ENCODE measurements around the gene GAA. TPM values are rescaled to one million over a fixed set of nuclear protein-coding genes. Genes with fewer than 3 reads are reported as not detected.
A peak's percentile ranks its signal among the peaks of the same experiment; 100 is the strongest.

Gene GAA
- total and polyA plus RNA-seq, 2 of the 13 experiments (the other 11 are each of a cell fraction or from before 2014, with no cell fraction given) = 21.6 to 36.4 TPM

DNA sequence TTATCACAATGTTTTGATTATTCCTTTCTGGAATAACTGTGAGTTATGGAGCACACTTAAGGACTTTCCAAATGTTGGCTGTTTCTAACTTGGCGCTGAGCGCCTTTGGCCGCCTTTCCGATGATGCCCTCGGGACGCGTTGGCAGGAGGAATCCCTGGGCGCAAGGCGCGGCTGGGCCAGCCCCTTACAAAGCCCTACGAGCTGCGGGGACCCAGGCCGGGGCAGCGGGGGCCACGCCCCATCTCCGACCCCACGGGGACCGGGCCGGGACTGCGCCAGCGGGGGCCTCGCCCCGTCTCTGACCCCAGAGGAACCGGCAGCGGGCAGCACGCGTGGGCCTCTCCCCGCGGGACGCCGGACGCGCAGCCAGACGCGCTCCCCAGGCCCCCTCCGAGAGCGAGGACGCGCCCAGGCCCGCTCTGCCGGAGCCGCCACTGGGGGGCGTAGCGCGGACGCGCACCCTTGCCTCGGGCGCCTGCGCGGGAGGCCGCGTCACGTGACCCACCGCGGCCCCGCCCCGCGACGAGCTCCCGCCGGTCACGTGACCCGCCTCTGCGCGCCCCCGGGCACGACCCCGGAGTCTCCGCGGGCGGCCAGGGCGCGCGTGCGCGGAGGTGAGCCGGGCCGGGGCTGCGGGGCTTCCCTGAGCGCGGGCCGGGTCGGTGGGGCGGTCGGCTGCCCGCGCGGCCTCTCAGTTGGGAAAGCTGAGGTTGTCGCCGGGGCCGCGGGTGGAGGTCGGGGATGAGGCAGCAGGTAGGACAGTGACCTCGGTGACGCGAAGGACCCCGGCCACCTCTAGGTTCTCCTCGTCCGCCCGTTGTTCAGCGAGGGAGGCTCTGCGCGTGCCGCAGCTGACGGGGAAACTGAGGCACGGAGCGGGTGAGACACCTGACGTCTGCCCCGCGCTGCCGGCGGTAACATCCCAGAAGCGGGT is at the start of gene GAA (continued):
- TF ChIP-seq PAWR (CRISPR knock-in tag; IDR thresholded peaks at IDR 0.05; ENCODE audit: borderline replicate concordance) (no peak), ZNF773 (CRISPR knock-in tag; IDR thresholded peaks at IDR 0.05; ENCODE audit: borderline replicate concordance) (no peak; the same call in 1 of the 2 replicates), ZNF350 (CRISPR knock-in tag; IDR thresholded peaks at IDR 0.05; ENCODE audit: borderline replicate concordance, low read depth) (no peak), ARNT2 (CRISPR knock-in tag; IDR thresholded peaks at IDR 0.05; ENCODE audit: low read depth) (peak; percentile 71; the same call in 1 of the 2 replicates), HES4 (CRISPR knock-in tag; IDR thresholded peaks at IDR 0.05; ENCODE audit: borderline replicate concordance) (peak; percentile 87), ZNF20 (CRISPR knock-in tag; IDR thresholded peaks at IDR 0.05) (no peak), SOX6 (IDR thresholded peaks at IDR 0.05) (no peak), SOX6 (CRISPR knock-in tag; IDR thresholded peaks at IDR 0.05) (peak; percentile 36; the same call in 1 of the 2 replicates), XRCC5 (optimal IDR thresholded peaks at IDR 0.05; ENCODE audit: low read length) (peak; percentile 82), ZNF816 (CRISPR knock-in tag; IDR thresholded peaks at IDR 0.05; ENCODE audit: borderline replicate concordance) (peak; percentile 62; the same call in 1 of the 2 replicates), ARHGAP35 (CRISPR knock-in tag; IDR thresholded peaks at IDR 0.05; ENCODE audit: borderline replicate concordance) (peak; percentile 84), POLR2A (IDR thresholded peaks at IDR 0.05; ENCODE audit: insufficient read depth in 1 of 2, low read depth in 2 of 2, low read length in 2 of 2) (peak in 1 of 2 experiments; percentile 82; a peak in 3 of 4 replicates), ZFP41 (CRISPR knock-in tag; IDR thresholded peaks at IDR 0.05; ENCODE audit: borderline replicate concordance) (no peak), IRF2 (CRISPR knock-in tag; IDR thresholded peaks at IDR 0.05) (peak; percentile 29; the same call in 1 of the 2 replicates), LCORL (IDR thresholded peaks at IDR 0.05) (no peak), LCORL (CRISPR knock-in tag; IDR thresholded peaks at IDR 0.05) (peak; percentile 56), ZNF567 (CRISPR knock-in tag; IDR thresholded peaks at IDR 0.05; ENCODE audit: borderline replicate concordance) (peak; percentile 66; the same call in 1 of the 2 replicates), SP5 (CRISPR knock-in tag; IDR thresholded peaks at IDR 0.05; ENCODE audit: borderline replicate concordance, low read depth) (peak; percentile 45), ZNF232 (CRISPR knock-in tag; IDR thresholded peaks at IDR 0.05; ENCODE audit: borderline replicate concordance) (no peak), HNRNPLL (IDR thresholded peaks at IDR 0.05; ENCODE audit: low read depth, low read length, poor library complexity, severe bottlenecking) (peak; percentile 65), SIN3B (IDR thresholded peaks at IDR 0.05; ENCODE audit: low read length) (peak; percentile 31; the same call in 1 of the 2 replicates)
- TF ChIP-seq, protein P1, sequence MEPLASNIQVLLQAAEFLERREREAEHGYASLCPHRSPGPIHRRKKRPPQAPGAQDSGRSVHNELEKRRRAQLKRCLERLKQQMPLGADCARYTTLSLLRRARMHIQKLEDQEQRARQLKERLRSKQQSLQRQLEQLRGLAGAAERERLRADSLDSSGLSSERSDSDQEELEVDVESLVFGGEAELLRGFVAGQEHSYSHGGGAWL (CRISPR knock-in tag; IDR thresholded peaks at IDR 0.05) = peak; percentile 35; the same call in 1 of the 2 replicates
- TF ChIP-seq, protein P2, sequence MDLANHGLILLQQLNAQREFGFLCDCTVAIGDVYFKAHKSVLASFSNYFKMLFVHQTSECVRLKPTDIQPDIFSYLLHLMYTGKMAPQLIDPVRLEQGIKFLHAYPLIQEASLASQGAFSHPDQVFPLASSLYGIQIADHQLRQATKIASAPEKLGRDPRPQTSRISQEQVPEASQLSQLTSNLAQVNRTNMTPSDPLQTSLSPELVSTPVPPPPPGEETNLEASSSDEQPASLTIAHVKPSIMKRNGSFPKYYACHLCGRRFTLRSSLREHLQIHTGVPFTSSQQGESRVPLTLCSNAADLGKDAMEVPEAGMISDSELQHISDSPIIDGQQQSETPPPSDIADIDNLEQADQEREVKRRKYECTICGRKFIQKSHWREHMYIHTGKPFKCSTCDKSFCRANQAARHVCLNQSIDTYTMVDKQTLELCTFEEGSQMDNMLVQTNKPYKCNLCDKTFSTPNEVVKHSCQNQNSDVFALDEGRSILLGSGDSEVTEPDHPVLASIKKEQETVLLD (CRISPR knock-in tag; IDR thresholded peaks at IDR 0.05; ENCODE audit: low read depth) = peak; percentile 78; the same call in 1 of the 2 replicates
- TF ChIP-seq, protein P3, sequence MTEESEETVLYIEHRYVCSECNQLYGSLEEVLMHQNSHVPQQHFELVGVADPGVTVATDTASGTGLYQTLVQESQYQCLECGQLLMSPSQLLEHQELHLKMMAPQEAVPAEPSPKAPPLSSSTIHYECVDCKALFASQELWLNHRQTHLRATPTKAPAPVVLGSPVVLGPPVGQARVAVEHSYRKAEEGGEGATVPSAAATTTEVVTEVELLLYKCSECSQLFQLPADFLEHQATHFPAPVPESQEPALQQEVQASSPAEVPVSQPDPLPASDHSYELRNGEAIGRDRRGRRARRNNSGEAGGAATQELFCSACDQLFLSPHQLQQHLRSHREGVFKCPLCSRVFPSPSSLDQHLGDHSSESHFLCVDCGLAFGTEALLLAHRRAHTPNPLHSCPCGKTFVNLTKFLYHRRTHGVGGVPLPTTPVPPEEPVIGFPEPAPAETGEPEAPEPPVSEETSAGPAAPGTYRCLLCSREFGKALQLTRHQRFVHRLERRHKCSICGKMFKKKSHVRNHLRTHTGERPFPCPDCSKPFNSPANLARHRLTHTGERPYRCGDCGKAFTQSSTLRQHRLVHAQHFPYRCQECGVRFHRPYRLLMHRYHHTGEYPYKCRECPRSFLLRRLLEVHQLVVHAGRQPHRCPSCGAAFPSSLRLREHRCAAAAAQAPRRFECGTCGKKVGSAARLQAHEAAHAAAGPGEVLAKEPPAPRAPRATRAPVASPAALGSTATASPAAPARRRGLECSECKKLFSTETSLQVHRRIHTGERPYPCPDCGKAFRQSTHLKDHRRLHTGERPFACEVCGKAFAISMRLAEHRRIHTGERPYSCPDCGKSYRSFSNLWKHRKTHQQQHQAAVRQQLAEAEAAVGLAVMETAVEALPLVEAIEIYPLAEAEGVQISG (CRISPR knock-in tag; IDR thresholded peaks at IDR 0.05) = peak; percentile 65
- TF ChIP-seq, protein P4, sequence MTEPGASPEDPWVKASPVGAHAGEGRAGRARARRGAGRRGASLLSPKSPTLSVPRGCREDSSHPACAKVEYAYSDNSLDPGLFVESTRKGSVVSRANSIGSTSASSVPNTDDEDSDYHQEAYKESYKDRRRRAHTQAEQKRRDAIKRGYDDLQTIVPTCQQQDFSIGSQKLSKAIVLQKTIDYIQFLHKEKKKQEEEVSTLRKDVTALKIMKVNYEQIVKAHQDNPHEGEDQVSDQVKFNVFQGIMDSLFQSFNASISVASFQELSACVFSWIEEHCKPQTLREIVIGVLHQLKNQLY (CRISPR knock-in tag; IDR thresholded peaks at IDR 0.05) = 0 out of 2 replicates have a peak, but pooled peaks have one; percentile 2

Data from HepG2 (cell line).